Heart left ventricle (tissue), 16 donors: ENCODE measurements around the gene AHNAK2. TPM values are rescaled to one million over a fixed set of nuclear protein-coding genes. Genes with fewer than 3 reads are reported as not detected.

ENCODE experiments used
- ATAC-seq, 4 donors: fragments of 200-7000 bp; cut with Tn5 transposase; one replicate each; pipeline ENCODE4 v1.9.1; 2020 to 2022; ENCODE audit warnings: moderate library complexity in 4 of 4, mild to moderate bottlenecking in 3 of 4, moderate number of reproducible peaks in 1 of 4
- DNase-seq, 5 donors: peaks; one replicate each; pipeline ENCODE4 v3.0.0-alpha.2; 2020
- H3K27ac ChIP-seq, 12 donors: fragments of 200-600 bp; sonication (generic) in 4 of 12; one replicate each; pipeline versions ENCODE4 v1.5.0 to v1.8.0; 2016 to 2022; ENCODE audit warnings: mild to moderate bottlenecking in 2 of 12
- H3K27me3 ChIP-seq, 9 donors: fragments of 200-600 bp; sonication (generic) in 2 of 9; one replicate each; pipeline versions ENCODE4 v1.5.1 to v1.8.0; 2016 to 2022; ENCODE audit warnings: mild to moderate bottlenecking in 3 of 9
- H3K36me3 ChIP-seq, 9 donors: fragments of 200-600 bp; sonication (generic) in 2 of 9; one replicate each; pipeline versions ENCODE4 v1.5.0 to v1.8.0; 2018 to 2022; ENCODE audit warnings: mild to moderate bottlenecking in 2 of 9
- H3K4me1 ChIP-seq, 12 donors: fragments of 200-600 bp; sonication (generic) in 4 of 12; one replicate each; pipeline versions ENCODE4 v1.5.0 to v1.8.0; 2016 to 2022; ENCODE audit warnings: mild to moderate bottlenecking in 3 of 12
- H3K4me3 ChIP-seq, 12 donors: fragments of 200-600 bp; sonication (generic) in 4 of 12; one replicate each; pipeline versions ENCODE4 v1.5.0 to v1.8.0; 2017 to 2022; ENCODE audit warnings: mild to moderate bottlenecking in 9 of 12, moderate library complexity in 4 of 12
- H3K9me3 ChIP-seq, 12 donors: fragments of 200-600 bp; sonication (generic) in 4 of 12; one replicate each; pipeline versions ENCODE4 v1.5.0 to v1.8.0; 2016 to 2022; ENCODE audit warnings: mild to moderate bottlenecking in 1 of 12
- POLR2A ChIP-seq, 2 donors: fragments of 450-650 bp; IDR thresholded peaks; one replicate each; pipeline ENCODE4 v1.6.1; 2017; ENCODE audit warnings: antibody characterized with exemption in 2 of 2, mild to moderate bottlenecking in 2 of 2, moderate library complexity in 2 of 2
- WGBS, 4 donors: extraction: QIAGEN DNeasy Blood & Tissue Kit in 2 of 4; methylation state at CpG; one replicate each; pipeline versions ENCODE4 v1.1.5 to v1.1.7; 2013 to 2018; 5-methylcytosine and 5-hydroxymethylcytosine counted together
- intact Hi-C, 10 donors: fragments of 100-400 bp; cut with DNase I; formaldehyde crosslinking; loops; one replicate each; pipeline versions ENCODE4 v1.11.1 to v1.14.2; 2022
- polyA plus RNA-seq, 2 donors: library from polyadenylated mRNA; stranded (reverse); fragments of 200-250 nt; gene quantifications; one replicate each; pipeline ENCODE4 v1.2.3, GENCODE V29; 2013
- total RNA-seq, 9 donors: library from RNA; depleted of rRNA in 2 of 9; stranded (reverse); fragments of >200 nt in 2 of 9; fragmentation: NEBNext Ultra II Directional in 3 of 9; extraction: Animal tissue kit (Norgen Biotek cat#: 25700) in 3 of 9; gene quantifications; one replicate each; pipeline versions ENCODE4 v1.1.0 to v1.2.4, GENCODE V29; 2016 to 2023
- TF ChIP-seq, protein P1 (sequence below), 12 donors: fragments of 200-600 bp; sonication (generic) in 4 of 12; IDR thresholded peaks; one replicate each; pipeline versions ENCODE4 v1.5.0 to v1.8.0; 2018 to 2022; ENCODE audit warnings: antibody characterized with exemption in 12 of 12, mild to moderate bottlenecking in 5 of 12
- donor health status: ischemic (EF 13 %, LVEDD 7.1; RV severe dilation, severe dysfunction).
- donor health status: healthy with polysubstance abuse.
- donor health status: DM: no; HTN: yes; CAD: no.
- donor health status: DM: no; HTN: no; CAD: no.
- donor health status: ischemic (EF 25% LVEDD 6.9; RV normal size, moderate dysfunction).
- donor health status: ischemic (EF 25% LVEDD 5.7; RV mildly dilated, moderate dysfunction).
- donor health status: healthy.
- donor health status: DM: yes; HTN: yes; CAD: no.
- donor health status: ischemic (EF 35%, LVEDD 5.7; RV mildly dilated, moderate dysfunction).
- donor health status: nonischemic (EF 11% LVEDD 7.7; RV severe dilation, severe dysfunction).
- donor health status: DM: yes; HTN: yes; CAD: no.
- donor health status: PGD.
- donor health status: ischemic (EF 29% LVEDD 5.4; RV normal size, mild dysfunction).
- donor health status: nonischemic (EF 23%, LVEDD 6.1; RV moderate dilation, normal function).

Gene AHNAK2
- total and polyA plus RNA-seq, 11 donors = 1.5 to 22.3 (median 2.9) TPM

DNA sequence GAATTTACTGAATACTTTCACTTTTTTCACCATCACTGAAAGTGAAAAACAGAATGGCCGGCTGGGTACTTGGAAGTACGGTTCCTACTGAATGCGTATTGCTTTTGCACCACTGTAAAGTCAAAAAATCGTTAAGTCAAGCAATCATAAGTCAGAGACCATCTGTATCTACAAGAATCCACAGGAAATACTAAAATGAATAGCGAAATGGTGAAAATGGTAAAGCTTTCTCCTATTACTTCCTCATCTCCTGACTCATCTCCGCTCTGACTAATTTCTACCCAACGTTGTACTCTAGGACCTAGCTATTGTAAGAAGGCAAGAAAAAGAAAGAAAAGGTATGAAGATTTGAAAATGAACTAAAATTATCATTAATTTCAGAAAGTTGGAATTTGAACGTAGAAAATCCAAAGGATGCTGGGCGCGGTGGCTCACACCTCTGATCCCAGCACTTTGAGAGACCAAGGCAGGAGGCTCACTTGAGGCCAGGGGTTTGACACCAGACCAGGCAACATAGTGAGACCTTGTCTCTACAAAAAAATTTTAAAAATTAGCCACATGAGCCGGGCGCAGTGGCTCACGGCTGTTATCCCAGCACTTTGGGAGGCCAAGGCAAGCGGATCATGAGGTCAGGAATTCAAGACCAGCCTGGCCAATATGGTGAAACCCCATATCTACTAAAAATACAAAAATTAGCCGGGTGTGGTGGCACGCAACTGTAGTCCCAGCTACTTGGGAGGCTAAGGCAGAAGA lies 48.0 kb upstream of the AHNAK2 start:
- Histone ChIP-seq H3K36me3 (no peaks in the 10 kb centered on the region), H3K4me1 (peaks cover 0 to 54% (median 8%) of the 10 kb centered on the region in 12 donors), H3K27ac (peak overlapping the region in 1 of 12 donors; percentile 84), H3K9me3 (no peaks in the 10 kb centered on the region), H3K27me3 (peaks cover 0 to 4% (median 0%) of the 10 kb centered on the region in 9 donors), H3K4me3 (no peak overlapping the region)
- DNase-seq (no peak), ATAC-seq (no peak)
- no peak for TF ChIP-seq POLR2A (IDR thresholded peaks at IDR 0.05)
- TF ChIP-seq, protein P1, sequence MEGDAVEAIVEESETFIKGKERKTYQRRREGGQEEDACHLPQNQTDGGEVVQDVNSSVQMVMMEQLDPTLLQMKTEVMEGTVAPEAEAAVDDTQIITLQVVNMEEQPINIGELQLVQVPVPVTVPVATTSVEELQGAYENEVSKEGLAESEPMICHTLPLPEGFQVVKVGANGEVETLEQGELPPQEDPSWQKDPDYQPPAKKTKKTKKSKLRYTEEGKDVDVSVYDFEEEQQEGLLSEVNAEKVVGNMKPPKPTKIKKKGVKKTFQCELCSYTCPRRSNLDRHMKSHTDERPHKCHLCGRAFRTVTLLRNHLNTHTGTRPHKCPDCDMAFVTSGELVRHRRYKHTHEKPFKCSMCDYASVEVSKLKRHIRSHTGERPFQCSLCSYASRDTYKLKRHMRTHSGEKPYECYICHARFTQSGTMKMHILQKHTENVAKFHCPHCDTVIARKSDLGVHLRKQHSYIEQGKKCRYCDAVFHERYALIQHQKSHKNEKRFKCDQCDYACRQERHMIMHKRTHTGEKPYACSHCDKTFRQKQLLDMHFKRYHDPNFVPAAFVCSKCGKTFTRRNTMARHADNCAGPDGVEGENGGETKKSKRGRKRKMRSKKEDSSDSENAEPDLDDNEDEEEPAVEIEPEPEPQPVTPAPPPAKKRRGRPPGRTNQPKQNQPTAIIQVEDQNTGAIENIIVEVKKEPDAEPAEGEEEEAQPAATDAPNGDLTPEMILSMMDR (IDR thresholded peaks at IDR 0.05) = no peak
- WGBS, 4 donors = 91 to 94% (median 93%) methylated on average over 16 of the region's 16 CpGs
- intact Hi-C loops = loop anchor here in 1 of 10 donors (5.0 kb wide), 1 partner anchor 39 kb away; the partner anchor contains the start of gene CLBA1

DNA sequence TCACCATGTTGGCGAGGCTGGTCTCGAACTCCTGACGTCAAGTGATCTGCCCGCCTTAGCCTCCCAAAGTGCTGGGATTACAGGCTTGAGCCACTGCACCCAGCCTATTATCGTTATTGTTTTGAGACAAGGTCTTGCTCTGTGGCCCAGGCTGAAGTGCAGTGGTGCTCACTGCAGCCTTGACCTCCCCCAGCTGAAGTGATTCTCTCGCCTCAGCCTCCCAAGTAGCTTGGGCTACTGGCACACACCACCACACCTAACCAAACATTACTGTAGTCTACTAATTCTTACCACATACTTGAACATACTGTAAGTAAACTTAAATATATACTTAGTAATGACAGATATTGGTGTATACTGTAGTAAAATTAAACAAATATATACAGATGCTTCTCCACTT lies 47.3 kb upstream of the AHNAK2 start:
- Histone ChIP-seq H3K9me3 (no peaks in the 10 kb centered on the region), H3K4me1 (peaks cover 0 to 55% (median 8%) of the 10 kb centered on the region in 12 donors), H3K4me3 (no peak overlapping the region), H3K27me3 (peaks cover 0 to 4% (median 0%) of the 10 kb centered on the region in 9 donors), H3K36me3 (no peaks in the 10 kb centered on the region), H3K27ac (peak overlapping the region in 1 of 12 donors; percentile 84)
- intact Hi-C loops = loop anchor here in 1 of 10 donors (5.0 kb wide), 1 partner anchor 38 kb away; the partner anchor contains the start of gene CLBA1
- 95 to 98% (median 97%) methylated on average over 6 of the region's 6 CpGs for WGBS, 4 donors
- DNase-seq = no peak
- ATAC-seq = no peak
- TF ChIP-seq, protein P1 (IDR thresholded peaks at IDR 0.05) = no peak
- TF ChIP-seq POLR2A (IDR thresholded peaks at IDR 0.05) = no peak

DNA sequence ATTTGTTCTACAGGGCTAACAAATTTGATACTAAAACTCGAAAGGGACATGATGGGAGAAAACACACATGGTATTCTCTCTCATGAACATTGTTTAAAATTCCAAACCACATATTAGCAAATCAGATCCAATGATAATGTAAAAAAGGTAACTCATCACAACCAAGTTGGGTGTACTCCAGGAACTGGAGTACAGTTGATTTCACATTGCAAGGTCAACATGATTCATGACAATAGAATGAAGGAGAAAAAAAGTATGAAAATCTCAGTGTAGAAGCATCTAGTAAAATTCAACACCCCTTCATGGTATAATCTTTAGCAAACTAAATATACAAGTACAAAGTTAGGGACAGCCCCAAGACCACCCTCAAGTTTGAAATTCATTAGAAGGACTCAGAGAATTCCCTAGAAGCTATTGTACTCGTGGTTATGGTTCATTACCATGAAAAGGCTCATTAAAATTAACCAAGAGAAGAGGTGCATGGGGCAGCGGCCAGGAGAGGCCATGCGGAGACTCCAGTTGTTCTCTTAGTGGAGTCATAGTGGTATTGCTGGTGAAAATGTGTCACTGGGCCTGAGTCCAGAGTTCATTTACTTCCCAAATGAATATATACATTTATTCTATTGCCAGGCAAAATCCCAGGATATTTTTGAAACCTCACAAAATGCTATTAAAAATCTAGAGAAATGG lies 45.8 kb upstream of the AHNAK2 start:
- Histone ChIP-seq H3K4me1 (peaks cover 0 to 70% (median 19%) of the 10 kb centered on the region in 12 donors), H3K36me3 (no peaks in the 10 kb centered on the region), H3K27ac (peak overlapping the region in 1 of 12 donors; percentile 84), H3K4me3 (no peak overlapping the region), H3K27me3 (no peaks in the 10 kb centered on the region), H3K9me3 (no peaks in the 10 kb centered on the region)
- WGBS, 4 donors = 74 to 83% (median 78%) methylated on average over 4 of the region's 4 CpGs
- no peak for DNase-seq
- no peak for ATAC-seq
- intact Hi-C loops = loop anchor here in 6 of 10 donors (5.0 kb wide), 3 partner anchors 37 to 47 kb away; partner anchors contain the start of genes CLBA1 (in 3 of the 6) and AHNAK2 (in 1 of the 6)
- TF ChIP-seq, protein P1 (IDR thresholded peaks at IDR 0.05) = no peak
- no peak for TF ChIP-seq POLR2A (IDR thresholded peaks at IDR 0.05)

DNA sequence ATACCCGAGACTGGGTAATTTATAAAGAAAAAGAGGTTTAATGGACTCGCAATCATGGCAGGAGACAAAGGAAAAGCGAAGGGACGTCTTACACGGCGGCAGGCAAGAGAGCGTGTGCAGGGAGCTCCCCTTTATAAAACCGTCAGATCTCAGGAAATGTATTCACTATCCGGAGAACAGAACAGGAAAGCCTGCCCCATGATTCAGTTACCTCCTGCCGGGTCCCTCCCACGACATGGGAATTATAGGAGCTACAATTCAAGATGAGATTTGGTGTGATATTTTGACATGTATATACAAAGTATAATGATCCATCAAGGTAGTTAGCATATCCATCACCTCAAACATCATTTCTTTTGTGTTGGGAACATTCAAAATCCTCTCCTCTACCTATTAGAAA lies 45.0 kb upstream of the AHNAK2 start:
- 62 to 71% (median 65%) methylated on average over 11 of the region's 11 CpGs for WGBS, 4 donors
- intact Hi-C loops = loop anchor here in 6 of 10 donors (5.0 kb wide), 3 partner anchors 36 to 46 kb away; partner anchors contain the start of genes CLBA1 (in 3 of the 6) and AHNAK2 (in 1 of the 6)
- Histone ChIP-seq H3K9me3 (no peaks in the 10 kb centered on the region), H3K36me3 (no peaks in the 10 kb centered on the region), H3K4me1 (peaks cover 0 to 76% (median 20%) of the 10 kb centered on the region in 12 donors), H3K4me3 (no peak overlapping the region), H3K27ac (no peak overlapping the region), H3K27me3 (no peaks in the 10 kb centered on the region)
- no peak for ATAC-seq
- TF ChIP-seq, protein P1 (IDR thresholded peaks at IDR 0.05) = no peak
- no peak for TF ChIP-seq POLR2A (IDR thresholded peaks at IDR 0.05)
- no peak for DNase-seq
